Measurements from ENCODE around the gene MYO1B. TPM values are rescaled to one million over a fixed set of nuclear protein-coding genes. Genes with fewer than 3 reads are reported as not detected.
A peak's percentile ranks its signal among the peaks of the same experiment; 100 is the strongest.

Gene MYO1B
- polyA plus RNA-seq, 1 donor (not counting 4 experiments of a cell fraction or from before 2014, with no cell fraction given): 277 TPM

GRCh38 chr2:191376981-191377629 lies 131.9 kb downstream of the MYO1B start:
- TF ChIP-seq EZH2 (IDR thresholded peaks at IDR 0.05; ENCODE audit: low read length) (no peak), CTCF (optimal IDR thresholded peaks at IDR 0.05 in 1 of 3, IDR thresholded peaks at IDR 0.05 in 1 of 3, conservative IDR thresholded peaks at IDR 0.05 in 1 of 3; ENCODE audit: extremely low read depth in 1 of 3, insufficient read depth in 2 of 3, low read length in 3 of 3) (no peak)
- Histone ChIP-seq H2AFZ (ENCODE audit: control insufficient read depth, low read length) (no peak overlapping the region), H3K9me3 (ENCODE audit: control insufficient read depth, low read depth, low read length) (no peaks in the 10 kb centered on the region), H3K36me3 (ENCODE audit: control insufficient read depth in 2 of 2, extremely low read depth in 1 of 2, insufficient read depth in 2 of 2, low read length in 2 of 2) (peaks cover 16 to 38% of the 10 kb centered on the region in 2 experiments), H3K9ac (ENCODE audit: control insufficient read depth, extremely low read depth, insufficient read depth, low read length) (no peak overlapping the region), H3K4me2 (ENCODE audit: control insufficient read depth, extremely low read depth, insufficient read depth, low read depth, low read length) (peak overlapping the region; percentile 49), H3K27ac (ENCODE audit: control insufficient read depth, insufficient read depth, low read length) (peak overlapping the region; percentile 51), H4K20me1 (ENCODE audit: control insufficient read depth, extremely low read depth, insufficient read depth, low read length) (no peaks in the 10 kb centered on the region), H3K9me1 (ENCODE audit: control insufficient read depth, extremely low read depth, insufficient read depth, low read length) (no peaks in the 10 kb centered on the region), H3K79me2 (ENCODE audit: control insufficient read depth, insufficient read depth, low read length) (peaks cover 16% of the 10 kb centered on the region), H3K4me1 (ENCODE audit: control insufficient read depth, extremely low read depth, insufficient read depth, low read length) (peaks cover 28% of the 10 kb centered on the region), H3K27me3 (ENCODE audit: control insufficient read depth, extremely low read depth, insufficient read depth, low read length) (no peaks in the 10 kb centered on the region), H3K4me3 (ENCODE audit: control insufficient read depth in 2 of 3, extremely low read depth in 1 of 3, insufficient read depth in 2 of 3, low read depth in 1 of 3, low read length in 3 of 3) (peak overlapping the region in 1 of 3 experiments; percentile 5)
- FAIRE-seq: peak; percentile 97
- dilution Hi-C loops (cut with MboI; ENCODE audit: extremely low pct_ligation_motif_present, low sequenced_read_pairs): no loop called here
- DNase-seq (ENCODE audit: low read depth, low spot score): peak; percentile 74

- peaks cover 28% of the 10 kb centered on the region for H3K4me1 ChIP-seq (ENCODE audit: control insufficient read depth, extremely low read depth, insufficient read depth, low read length)
- no peak overlapping the region for H3K4me3 ChIP-seq (ENCODE audit: control insufficient read depth in 2 of 3, extremely low read depth in 1 of 3, insufficient read depth in 2 of 3, low read depth in 1 of 3, low read length in 3 of 3)
- no peaks in the 10 kb centered on the region for H4K20me1 ChIP-seq (ENCODE audit: control insufficient read depth, extremely low read depth, insufficient read depth, low read length)
- no peaks in the 10 kb centered on the region for H3K27me3 ChIP-seq (ENCODE audit: control insufficient read depth, extremely low read depth, insufficient read depth, low read length)
- H3K4me2 ChIP-seq (ENCODE audit: control insufficient read depth, extremely low read depth, insufficient read depth, low read depth, low read length): no peak overlapping the region
- FAIRE-seq: peak; percentile 39
- peaks cover 12 to 32% of the 10 kb centered on the region in 2 experiments for H3K36me3 ChIP-seq (ENCODE audit: control insufficient read depth in 2 of 2, extremely low read depth in 1 of 2, insufficient read depth in 2 of 2, low read length in 2 of 2)
- H3K9me1 ChIP-seq (ENCODE audit: control insufficient read depth, extremely low read depth, insufficient read depth, low read length): no peaks in the 10 kb centered on the region
- dilution Hi-C loops (cut with MboI; ENCODE audit: extremely low pct_ligation_motif_present, low sequenced_read_pairs): no loop called here
- H3K79me2 ChIP-seq (ENCODE audit: control insufficient read depth, insufficient read depth, low read length): peaks cover 15% of the 10 kb centered on the region
- no peaks in the 10 kb centered on the region for H3K9me3 ChIP-seq (ENCODE audit: control insufficient read depth, low read depth, low read length)
- no peak for DNase-seq (ENCODE audit: low read depth, low spot score)
- no peak overlapping the region for H3K9ac ChIP-seq (ENCODE audit: control insufficient read depth, extremely low read depth, insufficient read depth, low read length)
- no peak overlapping the region for H3K27ac ChIP-seq (ENCODE audit: control insufficient read depth, insufficient read depth, low read length)
- no peak overlapping the region for H2AFZ ChIP-seq (ENCODE audit: control insufficient read depth, low read length)
- TF ChIP-seq CTCF (optimal IDR thresholded peaks at IDR 0.05 in 1 of 3, IDR thresholded peaks at IDR 0.05 in 1 of 3, conservative IDR thresholded peaks at IDR 0.05 in 1 of 3; ENCODE audit: extremely low read depth in 1 of 3, insufficient read depth in 2 of 3, low read length in 3 of 3) (no peak), EZH2 (IDR thresholded peaks at IDR 0.05; ENCODE audit: low read length) (no peak)
Observed at GRCh38 chr2:191379375-191379774, 134.2 kb downstream of the MYO1B start.
